Coronary artery (tissue), 2 donors: Measurements from ENCODE around the gene RYR1.

Experiments
- DNase-seq: peaks from one replicate; pipeline ENCODE4 v3.0.0-alpha.2; 2017; ENCODE audit warnings: low spot score
- H3K27ac ChIP-seq, 2 donors: fragments of 200-600 bp; sonication (generic); one replicate each; pipeline ENCODE4 v1.5.1; 2016 to 2019
- H3K4me3 ChIP-seq: fragments of 200-600 bp; sonication (generic); 2 replicates; pipeline ENCODE4 v1.5.1; 2016; ENCODE audit warnings: mild to moderate bottlenecking, moderate library complexity
- TF ChIP-seq, protein P1 (sequence below): fragments of 200-600 bp; sonication (generic); IDR thresholded peaks from one replicate; pipeline ENCODE4 v1.5.1; 2019; ENCODE audit warnings: antibody characterized with exemption

Gene RYR1

DNA sequence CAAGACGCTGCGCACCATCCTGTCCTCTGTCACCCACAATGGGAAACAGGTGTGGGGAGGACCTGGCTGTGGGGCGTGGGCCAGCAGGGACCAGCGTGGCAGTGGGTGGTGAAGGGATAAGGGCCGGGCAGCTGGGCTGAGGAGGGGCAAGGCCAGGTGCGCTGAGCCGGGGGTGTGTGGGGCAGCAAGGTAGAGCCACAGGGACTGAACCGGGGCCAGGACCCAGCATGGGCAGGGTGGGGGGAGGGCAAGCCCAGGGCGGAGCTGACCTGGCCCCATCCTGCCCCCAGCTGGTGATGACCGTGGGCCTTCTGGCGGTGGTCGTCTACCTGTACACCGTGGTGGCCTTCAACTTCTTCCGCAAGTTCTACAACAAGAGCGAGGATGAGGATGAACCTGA, 146.6 kb downstream of the RYR1 start:
- Histone ChIP-seq H3K27ac (no peak overlapping the region), H3K4me3 (no peak overlapping the region)
- DNase-seq, result no peak
- TF ChIP-seq, protein P1, sequence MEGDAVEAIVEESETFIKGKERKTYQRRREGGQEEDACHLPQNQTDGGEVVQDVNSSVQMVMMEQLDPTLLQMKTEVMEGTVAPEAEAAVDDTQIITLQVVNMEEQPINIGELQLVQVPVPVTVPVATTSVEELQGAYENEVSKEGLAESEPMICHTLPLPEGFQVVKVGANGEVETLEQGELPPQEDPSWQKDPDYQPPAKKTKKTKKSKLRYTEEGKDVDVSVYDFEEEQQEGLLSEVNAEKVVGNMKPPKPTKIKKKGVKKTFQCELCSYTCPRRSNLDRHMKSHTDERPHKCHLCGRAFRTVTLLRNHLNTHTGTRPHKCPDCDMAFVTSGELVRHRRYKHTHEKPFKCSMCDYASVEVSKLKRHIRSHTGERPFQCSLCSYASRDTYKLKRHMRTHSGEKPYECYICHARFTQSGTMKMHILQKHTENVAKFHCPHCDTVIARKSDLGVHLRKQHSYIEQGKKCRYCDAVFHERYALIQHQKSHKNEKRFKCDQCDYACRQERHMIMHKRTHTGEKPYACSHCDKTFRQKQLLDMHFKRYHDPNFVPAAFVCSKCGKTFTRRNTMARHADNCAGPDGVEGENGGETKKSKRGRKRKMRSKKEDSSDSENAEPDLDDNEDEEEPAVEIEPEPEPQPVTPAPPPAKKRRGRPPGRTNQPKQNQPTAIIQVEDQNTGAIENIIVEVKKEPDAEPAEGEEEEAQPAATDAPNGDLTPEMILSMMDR, result no peak

DNA sequence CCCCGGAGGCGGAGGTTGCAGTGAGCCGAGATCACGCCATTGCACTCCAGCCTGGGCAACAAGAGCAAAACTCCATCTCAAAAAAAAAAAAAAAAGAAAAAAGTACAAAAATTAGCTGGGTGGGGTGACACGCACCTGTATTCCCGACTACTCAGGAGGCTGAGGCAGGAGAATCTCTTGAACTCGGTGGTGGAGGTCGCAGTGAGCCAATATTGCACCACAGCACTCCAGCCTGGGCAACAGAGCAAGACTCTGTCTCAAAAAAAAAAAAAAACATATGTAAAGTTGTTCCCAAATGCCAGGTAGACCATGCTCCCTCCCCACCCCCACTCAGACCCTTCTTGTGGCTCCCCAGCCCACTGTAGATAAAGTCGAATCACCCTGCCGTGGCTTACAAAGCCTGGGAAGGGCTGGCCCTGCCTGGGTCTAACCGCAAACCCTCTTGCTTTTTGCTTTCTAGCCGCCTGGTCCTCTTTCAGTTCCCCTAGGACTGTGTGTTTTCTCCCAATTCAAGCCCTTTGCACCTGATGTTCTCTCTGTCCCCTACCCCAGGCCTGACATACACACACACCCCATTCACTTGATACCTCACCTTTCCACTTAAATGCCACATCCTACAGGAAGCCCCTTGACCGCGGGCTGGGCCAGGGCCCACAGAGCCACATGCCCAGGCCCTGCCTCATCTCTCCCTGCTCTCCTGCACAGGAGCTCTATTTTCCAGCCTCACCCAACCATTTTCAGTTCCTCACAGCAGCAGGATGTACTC, 149.9 kb downstream of the RYR1 start:
- DNase-seq, result no peak
- TF ChIP-seq, protein P1, result no peak
- no peak overlapping the region for H3K4me3 ChIP-seq
- no peak overlapping the region for H3K27ac ChIP-seq

DNA sequence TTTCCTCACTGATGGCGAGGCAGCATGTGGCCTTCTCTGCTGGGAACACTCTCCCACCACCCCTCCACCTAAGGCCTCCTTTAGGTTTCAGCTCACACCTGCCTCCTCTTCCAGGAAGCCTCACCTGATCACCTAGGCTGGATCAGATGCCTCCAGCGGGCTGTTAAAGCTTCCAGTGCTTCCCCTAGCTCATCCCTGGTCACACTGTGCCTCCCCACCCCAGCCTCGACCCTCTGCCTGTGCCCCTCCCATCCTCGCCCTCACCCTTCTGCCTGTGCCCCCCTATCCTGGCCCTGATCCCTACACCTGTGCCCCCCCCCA, 150.5 kb downstream of the RYR1 start:
- Histone ChIP-seq H3K4me3 (no peak overlapping the region), H3K27ac (no peak overlapping the region)
- TF ChIP-seq, protein P1, result no peak
- DNase-seq, result no peak

DNA sequence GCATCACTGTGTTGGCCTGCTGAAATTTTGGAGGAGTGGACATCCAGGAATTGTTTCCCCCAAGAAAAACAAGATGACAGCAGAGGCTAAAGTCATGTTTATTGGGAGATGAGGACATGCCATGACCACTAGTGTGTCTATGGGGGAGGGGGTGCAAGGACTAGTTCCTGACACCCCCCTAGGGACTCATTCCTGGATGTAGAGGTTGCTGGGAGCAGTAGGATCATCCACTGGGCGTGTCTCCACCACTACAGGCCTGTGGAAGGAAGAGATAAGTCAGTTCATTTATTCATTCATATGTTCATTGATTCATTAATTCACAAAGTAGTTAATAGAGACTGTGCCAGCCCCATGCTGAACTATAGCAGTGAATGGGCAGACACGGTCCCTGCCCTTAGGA, 154.1 kb downstream of the RYR1 start:
- DNase-seq, result no peak
- H3K4me3 ChIP-seq, result no peak overlapping the region

DNA sequence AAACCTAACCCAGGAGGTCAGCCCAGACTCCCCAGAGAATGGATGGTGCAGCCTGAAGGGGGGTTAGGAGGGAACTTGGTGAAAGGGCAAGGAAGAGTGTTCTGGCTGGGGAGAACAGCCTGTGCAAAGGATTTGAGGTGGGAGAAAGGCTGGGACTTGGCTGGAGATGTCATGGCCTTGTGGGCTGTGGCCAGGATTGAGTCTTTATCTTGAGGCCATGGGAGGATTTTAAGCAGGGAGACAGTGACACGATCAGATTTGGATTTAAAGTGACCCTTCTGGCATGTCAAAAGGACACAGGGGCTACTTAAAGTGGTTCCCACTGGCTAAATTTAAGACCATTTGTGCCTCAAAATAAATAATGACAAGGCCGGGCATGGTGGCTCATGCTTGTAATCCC, 154.6 kb downstream of the RYR1 start:
- no peak overlapping the region for H3K4me3 ChIP-seq
- no peak for DNase-seq
- TF ChIP-seq, protein P1, result no peak

More for the DNA sequence above, 154.1 kb downstream of the RYR1 start:
- no peak overlapping the region for H3K27ac ChIP-seq
- TF ChIP-seq, protein P1, result no peak

DNA sequence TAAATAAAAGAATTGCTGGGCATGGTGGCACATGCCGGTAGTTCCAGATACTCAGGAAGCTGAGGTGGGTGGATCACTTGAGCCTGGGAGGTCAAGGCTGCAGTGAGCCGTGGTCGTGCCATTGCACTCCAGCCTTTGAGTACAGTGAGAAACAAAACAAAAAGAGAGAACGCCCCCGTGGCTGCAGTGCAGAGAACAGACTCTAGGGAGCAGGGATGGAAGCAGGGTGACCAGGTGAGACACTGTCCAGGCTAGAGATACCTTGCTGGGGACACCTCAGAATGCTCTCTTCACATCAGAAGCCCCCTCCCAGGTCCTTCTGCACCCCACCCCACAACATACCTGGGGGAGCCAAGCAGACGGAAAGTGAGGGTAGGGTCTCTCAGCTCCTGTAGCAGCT, 159.4 kb downstream of the RYR1 start:
- TF ChIP-seq, protein P1, result no peak
- no peak for DNase-seq
- H3K27ac ChIP-seq, result no peak overlapping the region
- no peak overlapping the region for H3K4me3 ChIP-seq

More for the DNA sequence above, 154.6 kb downstream of the RYR1 start:
- no peak overlapping the region for H3K27ac ChIP-seq
